ENCODE results near the gene TMEM247. TPM values are rescaled to one million over a fixed set of nuclear protein-coding genes. Genes with fewer than 3 reads are reported as not detected.

Gene TMEM247
- total and polyA plus RNA-seq, 2 donors (not counting 3 experiments of a cell fraction or from before 2014, with no cell fraction given): not detected

- no peak overlapping the region for H3K4me2 ChIP-seq (ENCODE audit: insufficient read depth, low read length)
- ChIA-PET CTCF (interaction anchor here (1.0 kb wide), 1 partner anchor 17 kb away, joined by 3 read pairs; no protein-coding TSS in a partner anchor), POLR2A (no interaction called here)
- no peak overlapping the region for H3K9ac ChIP-seq (replicated peaks; ENCODE audit: extremely low read depth, insufficient read depth, low read length)
- no peaks in the 10 kb centered on the region for H3K9me3 ChIP-seq (replicated peaks; ENCODE audit: control insufficient read depth, insufficient read depth, low read length)
- intact Hi-C loops (cut with micrococcal nuclease): no loop called here
- dilution Hi-C loops (cut with MboI; ENCODE audit: extremely low pct_ligation_motif_present, low sequenced_read_pairs): no loop called here
- peaks cover 22 to 30% of the 10 kb centered on the region in 2 experiments for H3K27me3 ChIP-seq (ENCODE audit: control insufficient read depth in 2 of 2, insufficient read depth in 2 of 2, low read length in 2 of 2)
- BruUV-seq (replicated peaks): no TSS peak
- H3K79me2 ChIP-seq (ENCODE audit: control insufficient read depth, insufficient read depth, low read length): no peaks in the 10 kb centered on the region
- no peaks in the 10 kb centered on the region for H4K20me1 ChIP-seq (replicated peaks; ENCODE audit: control insufficient read depth, extremely low read depth, insufficient read depth, low read length)
- no peak overlapping the region for H3K27ac ChIP-seq (ENCODE audit: insufficient read depth, low read depth, low read length)
- DNase-seq (ENCODE audit: low read depth, low spot score) (no peak), FAIRE-seq (no peak)
- no peak overlapping the region for H2AFZ ChIP-seq (ENCODE audit: low read depth, low read length)
- H3K4me1 ChIP-seq (ENCODE audit: control insufficient read depth, extremely low read depth, insufficient read depth, low read length): no peaks in the 10 kb centered on the region
- no peak overlapping the region for H3K4me3 ChIP-seq (replicated peaks in 1 of 3; ENCODE audit: insufficient read depth in 1 of 3, low read depth in 1 of 3, low read length in 3 of 3)
- no peaks in the 10 kb centered on the region for H3K36me3 ChIP-seq (ENCODE audit: control insufficient read depth in 2 of 2, extremely low read depth in 1 of 2, insufficient read depth in 2 of 2, low read length in 2 of 2)
- TF ChIP-seq JUN (IDR thresholded peaks at IDR 0.05; ENCODE audit: borderline replicate concordance, insufficient read depth, insufficient read length, low read depth) (no peak), EZH2 (IDR thresholded peaks at IDR 0.05; ENCODE audit: borderline replicate concordance, low read depth, low read length, severe bottlenecking) (no peak), MAX (IDR thresholded peaks at IDR 0.05; ENCODE audit: insufficient read depth, insufficient read length) (no peak), MYC (IDR thresholded peaks at IDR 0.05; ENCODE audit: low read depth, low read length) (no peak), FOS (IDR thresholded peaks at IDR 0.05; ENCODE audit: borderline replicate concordance, insufficient read depth, low read length) (no peak), POLR2AphosphoS5 (IDR thresholded peaks at IDR 0.05; ENCODE audit: insufficient read depth, low read depth, low read length) (no peak), POLR2A (IDR thresholded peaks at IDR 0.05; ENCODE audit: low read depth, low read length) (no peak), GATA2 (IDR thresholded peaks at IDR 0.05; ENCODE audit: insufficient read depth, insufficient read length, low read depth, low read length) (no peak)
- TF ChIP-seq, protein P1, sequence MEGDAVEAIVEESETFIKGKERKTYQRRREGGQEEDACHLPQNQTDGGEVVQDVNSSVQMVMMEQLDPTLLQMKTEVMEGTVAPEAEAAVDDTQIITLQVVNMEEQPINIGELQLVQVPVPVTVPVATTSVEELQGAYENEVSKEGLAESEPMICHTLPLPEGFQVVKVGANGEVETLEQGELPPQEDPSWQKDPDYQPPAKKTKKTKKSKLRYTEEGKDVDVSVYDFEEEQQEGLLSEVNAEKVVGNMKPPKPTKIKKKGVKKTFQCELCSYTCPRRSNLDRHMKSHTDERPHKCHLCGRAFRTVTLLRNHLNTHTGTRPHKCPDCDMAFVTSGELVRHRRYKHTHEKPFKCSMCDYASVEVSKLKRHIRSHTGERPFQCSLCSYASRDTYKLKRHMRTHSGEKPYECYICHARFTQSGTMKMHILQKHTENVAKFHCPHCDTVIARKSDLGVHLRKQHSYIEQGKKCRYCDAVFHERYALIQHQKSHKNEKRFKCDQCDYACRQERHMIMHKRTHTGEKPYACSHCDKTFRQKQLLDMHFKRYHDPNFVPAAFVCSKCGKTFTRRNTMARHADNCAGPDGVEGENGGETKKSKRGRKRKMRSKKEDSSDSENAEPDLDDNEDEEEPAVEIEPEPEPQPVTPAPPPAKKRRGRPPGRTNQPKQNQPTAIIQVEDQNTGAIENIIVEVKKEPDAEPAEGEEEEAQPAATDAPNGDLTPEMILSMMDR (IDR thresholded peaks at IDR 0.05; ENCODE audit: extremely low read depth in 1 of 2, insufficient read depth in 1 of 2, low read depth in 1 of 2, low read length in 2 of 2): no peak
- no peaks in the 10 kb centered on the region for H3K9me1 ChIP-seq (replicated peaks; ENCODE audit: control insufficient read depth, extremely low read depth, insufficient read depth, low read length)
Measured at GRCh38 chr2:46430992-46431391, 48.4 kb upstream of the TMEM247 start.
